HG03460 (cell line): Measurements from ENCODE around the gene MYO18A.
"Not testable (repeated sequence)": the region's sequence is repeated elsewhere in the genome, so short reads cannot be mapped to it uniquely, and the experiment has no call there.

Source experiments
- ATAC-seq: cut with Tn5 transposase; IDR thresholded peaks from one replicate; pipeline ENCODE4 v1.9.1; 2021; ENCODE audit not compliant: unreplicated experiment

The MYO18A gene

GRCh38 chr17:29194669-29195068 lies 14.5 kb upstream of the MYO18A start:
- ATAC-seq = no peak

- no peak for ATAC-seq
Observed at GRCh38 chr17:29193146-29193545, 12.9 kb upstream of the MYO18A start.

- ATAC-seq = no peak
Observed at GRCh38 chr17:29190592-29191207, 10.5 kb upstream of the MYO18A start.

- ATAC-seq = no peak
Observed at GRCh38 chr17:29190039-29190438, 9.8 kb upstream of the MYO18A start.

GRCh38 chr17:29189355-29189754 lies 9.2 kb upstream of the MYO18A start:
- no peak for ATAC-seq

- no peak for ATAC-seq
Observed at GRCh38 chr17:29181226-29181625, 1.0 kb upstream of the MYO18A start.

- peak; percentile 9 for ATAC-seq
Observed at GRCh38 chr17:29180788-29181160, 576 bp upstream of the MYO18A start.

GRCh38 chr17:29179232-29180033 lies 765 bp downstream of the MYO18A start:
- ATAC-seq = no peak

- no peak for ATAC-seq
Observed at GRCh38 chr17:29178750-29179231, 1.4 kb downstream of the MYO18A start.

- no peak for ATAC-seq
Observed at GRCh38 chr17:29177871-29178749, 2.1 kb downstream of the MYO18A start.

GRCh38 chr17:29177541-29177870 lies 2.7 kb downstream of the MYO18A start:
- no peak for ATAC-seq

- no peak for ATAC-seq
Observed at GRCh38 chr17:29176558-29177351, 3.4 kb downstream of the MYO18A start.

GRCh38 chr17:29175349-29175748 lies 4.8 kb downstream of the MYO18A start:
- no peak for ATAC-seq

- ATAC-seq = no peak
Observed at GRCh38 chr17:29172589-29172988, 7.6 kb downstream of the MYO18A start.

GRCh38 chr17:29170682-29171081 lies 9.5 kb downstream of the MYO18A start:
- ATAC-seq = no peak

GRCh38 chr17:29169806-29170591 lies 10.2 kb downstream of the MYO18A start:
- ATAC-seq = no peak

GRCh38 chr17:29168759-29169126 lies 11.5 kb downstream of the MYO18A start:
- not testable (repeated sequence) for ATAC-seq

- ATAC-seq = no peak
Observed at GRCh38 chr17:29168079-29168758, 12.0 kb downstream of the MYO18A start.

- ATAC-seq = no peak
Observed at GRCh38 chr17:29167393-29168078, 12.7 kb downstream of the MYO18A start.
